IPS-18c (cell line): ENCODE measurements around the gene SMPX.
"Not testable (repeated sequence)": the region's sequence is repeated elsewhere in the genome, so short reads cannot be mapped to it uniquely, and the experiment has no call there.

Experiments
- H3K4me3 ChIP-seq: 2 replicates; pipeline ENCODE4 v1.7.0; 2013; ENCODE audit warnings: low read depth, mild to moderate bottlenecking, low read length, moderate library complexity; ENCODE audit not compliant: insufficient read depth
- H3K9me3 ChIP-seq: one replicate; pipeline ENCODE4 v1.6.1; 2013; ENCODE audit warnings: mild to moderate bottlenecking, low read length, moderate library complexity; ENCODE audit not compliant: control insufficient read depth, insufficient read depth

Gene SMPX

DNA sequence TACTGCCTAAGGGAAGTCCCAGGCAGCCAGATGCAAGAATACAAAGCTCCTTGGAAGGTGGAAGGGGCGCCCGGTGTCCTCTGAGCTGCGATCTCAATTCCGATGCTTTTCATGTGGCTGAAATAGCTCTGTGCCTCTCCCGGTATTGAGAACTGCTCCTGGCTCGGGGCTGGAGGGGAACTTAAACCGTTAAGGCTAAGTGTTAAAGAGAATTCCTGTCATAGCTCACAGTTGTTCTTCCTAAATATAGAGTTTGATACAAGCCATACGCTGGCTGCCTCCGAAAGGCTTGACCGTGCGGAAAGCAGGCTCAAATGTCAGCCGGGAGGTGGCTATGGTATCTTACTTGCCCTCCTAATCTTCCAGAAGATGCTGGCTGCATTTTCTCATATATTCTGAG lies at the start of gene SMPX:
Gene SMPX, minus strand, starts transcription at position 157 of the 400 bp plus-strand sequence. CDS start 3,826 bp downstream, outside the sequence.
- Histone ChIP-seq H3K4me3 (no peak within 1 kb of the TSS), H3K9me3 (no peaks in the 10 kb centered on the region)

DNA sequence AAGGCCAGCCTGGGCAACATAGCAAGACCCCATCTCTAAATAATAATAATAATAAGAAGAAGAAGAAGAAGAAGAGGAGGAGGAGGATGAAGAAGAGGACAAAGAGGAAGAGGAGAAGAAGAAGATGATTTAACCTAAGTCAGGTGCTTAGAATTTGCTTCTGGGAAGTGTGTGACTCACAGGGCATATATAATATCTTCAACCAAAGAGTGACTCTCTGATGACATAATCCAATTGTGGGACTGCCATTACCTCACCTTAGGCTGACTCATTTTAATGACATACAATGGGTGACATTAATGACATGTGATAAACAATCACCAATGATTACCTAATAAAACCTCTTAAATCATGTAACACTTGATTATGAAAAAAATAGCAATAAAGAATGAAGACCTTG lies 48.8 kb upstream of the SMPX start:
- H3K4me3 ChIP-seq: no peak overlapping the region

GRCh38 chrX:21802839-21803238 lies 44.9 kb upstream of the SMPX start:
- H3K4me3 ChIP-seq: no peak overlapping the region

More for the DNA sequence above, 48.8 kb upstream of the SMPX start:
- H3K9me3 ChIP-seq: peaks cover 3% of the 10 kb centered on the region

DNA sequence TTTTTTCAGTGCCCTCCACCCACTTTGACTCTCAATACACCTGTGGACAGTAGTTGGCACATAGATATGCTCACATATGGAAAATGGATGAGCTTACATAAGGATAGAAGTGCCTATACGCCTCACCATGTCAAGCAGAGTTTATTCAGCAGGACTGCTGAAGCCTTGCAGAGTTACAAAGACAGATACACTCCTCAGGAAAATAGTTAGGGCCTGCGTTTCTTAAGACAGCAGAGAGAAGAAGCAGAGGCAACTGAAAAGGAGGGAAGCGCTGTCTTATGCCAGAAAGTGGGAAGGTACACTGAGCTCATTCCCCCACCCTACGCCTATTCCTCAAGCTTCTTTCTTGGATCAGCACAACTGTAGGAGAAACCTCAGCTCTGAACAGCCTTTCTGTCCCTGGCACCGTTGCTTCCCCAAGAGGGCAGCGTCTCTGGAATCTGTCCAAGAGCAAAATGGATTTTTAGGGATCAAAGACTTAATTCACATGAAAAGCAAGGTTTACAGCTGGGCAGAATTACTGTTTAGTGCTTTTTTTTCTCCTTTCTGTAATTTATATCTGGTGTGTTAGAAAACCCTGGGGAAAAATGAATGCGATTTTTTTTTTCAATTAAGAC lies 44.2 kb upstream of the SMPX start:
- no peak overlapping the region for H3K4me3 ChIP-seq

More at GRCh38 chrX:21802839-21803238, 44.9 kb upstream of the SMPX start:
- H3K9me3 ChIP-seq: no peaks in the 10 kb centered on the region

GRCh38 chrX:21800344-21800770 lies 42.4 kb upstream of the SMPX start:
- Histone ChIP-seq H3K9me3 (no peaks in the 10 kb centered on the region), H3K4me3 (no peak overlapping the region)

More for the DNA sequence above, 44.2 kb upstream of the SMPX start:
- H3K9me3 ChIP-seq: no peaks in the 10 kb centered on the region

DNA sequence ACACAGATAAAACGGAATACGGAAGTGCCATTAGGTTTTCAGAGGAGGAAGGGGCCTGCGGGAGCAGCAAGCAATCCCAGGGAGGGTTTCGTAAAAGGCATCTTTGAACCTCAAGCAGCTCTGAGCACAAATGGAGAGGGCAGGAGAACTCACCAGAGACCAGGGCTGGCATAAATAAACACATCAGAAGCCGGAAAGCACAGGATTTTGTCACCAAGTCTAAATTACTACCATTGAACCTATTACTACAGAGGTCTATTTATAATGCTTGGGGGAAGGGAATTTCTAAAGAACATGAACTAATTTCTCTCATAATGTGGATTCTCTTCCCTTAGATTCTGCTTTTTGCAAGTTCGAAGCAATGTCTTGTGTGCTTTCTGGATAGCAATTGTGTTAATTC lies 41.9 kb upstream of the SMPX start:
- no peaks in the 10 kb centered on the region for H3K9me3 ChIP-seq
- no peak overlapping the region for H3K4me3 ChIP-seq

DNA sequence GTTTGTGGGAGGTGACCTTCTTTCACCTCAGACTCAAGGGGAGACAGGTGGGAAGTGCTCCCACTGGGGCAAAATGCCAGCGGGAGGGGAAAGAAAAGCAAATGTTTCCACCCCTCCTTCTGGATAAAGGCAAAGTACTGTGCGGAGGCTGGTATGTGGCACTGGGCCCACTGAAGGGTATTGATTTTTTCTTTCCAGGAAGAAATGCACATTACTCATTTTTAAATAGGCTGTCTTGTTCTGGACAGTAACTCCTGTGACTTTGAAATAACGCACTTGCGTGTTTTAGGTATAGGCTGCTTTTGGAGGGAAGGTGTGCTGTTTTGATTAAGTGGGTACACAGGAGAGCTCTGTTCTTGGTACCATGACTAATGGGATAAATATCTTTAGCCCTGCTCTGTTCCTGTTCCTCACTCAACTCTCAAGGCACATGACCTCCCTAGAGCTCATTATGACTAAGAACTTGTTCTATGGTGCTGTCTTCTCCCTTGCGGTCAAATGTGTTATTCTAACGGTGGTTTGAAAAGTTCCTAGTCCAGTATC lies 40.8 kb upstream of the SMPX start:
- H3K9me3 ChIP-seq: no peaks in the 10 kb centered on the region
- H3K4me3 ChIP-seq: no peak overlapping the region

- H3K4me3 ChIP-seq: no peak overlapping the region
Measured at GRCh38 chrX:21781976-21782375, 24.1 kb upstream of the SMPX start.

DNA sequence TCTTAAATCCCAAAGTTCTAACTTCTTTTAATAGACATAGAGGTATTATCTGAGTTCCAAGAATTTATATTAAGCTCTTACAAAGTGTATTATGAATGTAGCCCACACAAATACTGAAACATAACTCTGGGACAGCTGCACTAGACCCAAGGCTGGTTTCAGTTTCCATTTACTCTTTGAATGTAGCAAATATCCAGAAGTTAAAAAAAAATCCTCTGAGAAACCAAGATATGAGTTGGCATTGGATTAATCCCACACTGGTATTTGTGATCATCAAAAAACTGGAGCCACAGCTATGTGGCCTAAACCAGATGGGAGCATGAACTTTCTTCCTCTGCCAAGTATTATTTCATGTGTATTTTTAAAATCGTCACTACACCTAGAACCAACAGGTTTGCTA lies 23.6 kb upstream of the SMPX start:
- Histone ChIP-seq H3K9me3 (no peaks in the 10 kb centered on the region), H3K4me3 (no peak overlapping the region)

More at GRCh38 chrX:21781976-21782375, 24.1 kb upstream of the SMPX start:
- H3K9me3 ChIP-seq: no peaks in the 10 kb centered on the region

- no peaks in the 10 kb centered on the region for H3K9me3 ChIP-seq
- no peak overlapping the region for H3K4me3 ChIP-seq
Measured at GRCh38 chrX:21779095-21779494, 21.2 kb upstream of the SMPX start.

- Histone ChIP-seq H3K9me3 (no peaks in the 10 kb centered on the region), H3K4me3 (no peak overlapping the region)
Measured at GRCh38 chrX:21778236-21778635, 20.3 kb upstream of the SMPX start.

- not testable (repeated sequence) for H3K9me3 ChIP-seq, H3K4me3 ChIP-seq
Measured at GRCh38 chrX:21775128-21775527, 17.2 kb upstream of the SMPX start.

DNA sequence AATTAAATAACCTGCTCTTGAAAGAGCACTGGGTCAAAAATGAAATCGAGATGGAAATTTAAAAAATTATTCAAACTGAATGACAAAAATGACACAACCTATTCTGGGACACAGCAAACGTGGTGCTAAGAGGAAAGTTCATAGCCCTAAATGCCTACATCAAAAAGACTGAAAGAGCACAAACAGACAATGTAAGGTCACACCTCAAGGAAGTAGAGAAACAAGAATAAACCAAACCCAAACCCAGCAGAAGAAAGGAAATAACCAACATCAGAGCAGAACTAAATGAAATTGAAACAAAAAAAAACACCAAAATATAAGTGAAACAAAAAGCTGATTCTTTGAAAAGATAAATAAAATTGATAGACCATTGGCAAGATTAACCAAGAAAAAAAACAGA lies 15.1 kb upstream of the SMPX start:
- H3K4me3 ChIP-seq: not testable (repeated sequence)

GRCh38 chrX:21770631-21771321 lies 12.9 kb upstream of the SMPX start:
- Histone ChIP-seq H3K9me3 (no peaks in the 10 kb centered on the region), H3K4me3 (no peak overlapping the region)

More for the DNA sequence above, 15.1 kb upstream of the SMPX start:
- H3K9me3 ChIP-seq: not testable (repeated sequence)

DNA sequence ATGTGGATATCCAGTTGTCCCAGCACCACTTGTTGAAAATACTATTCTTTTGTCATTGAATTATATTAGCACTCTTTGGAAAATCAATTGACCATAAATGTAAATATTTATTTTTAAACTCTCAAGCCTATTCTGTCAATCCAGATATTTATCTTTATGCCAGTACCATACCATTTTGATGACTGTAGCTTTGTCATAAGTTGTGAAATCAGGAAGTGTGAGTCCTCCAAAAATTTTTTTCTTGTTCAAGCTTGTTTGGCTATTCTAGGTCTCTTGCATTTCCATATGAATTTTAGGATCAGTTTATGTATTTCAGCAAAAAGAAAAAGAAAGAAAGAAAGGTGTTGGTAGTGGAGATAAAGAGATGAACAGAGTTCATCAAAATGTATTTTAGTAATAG lies 8.2 kb upstream of the SMPX start:
- H3K4me3 ChIP-seq: no peak overlapping the region
- no peaks in the 10 kb centered on the region for H3K9me3 ChIP-seq

GRCh38 chrX:21764008-21764407 lies 6.1 kb upstream of the SMPX start:
- Histone ChIP-seq H3K9me3 (no peaks in the 10 kb centered on the region), H3K4me3 (no peak overlapping the region)

DNA sequence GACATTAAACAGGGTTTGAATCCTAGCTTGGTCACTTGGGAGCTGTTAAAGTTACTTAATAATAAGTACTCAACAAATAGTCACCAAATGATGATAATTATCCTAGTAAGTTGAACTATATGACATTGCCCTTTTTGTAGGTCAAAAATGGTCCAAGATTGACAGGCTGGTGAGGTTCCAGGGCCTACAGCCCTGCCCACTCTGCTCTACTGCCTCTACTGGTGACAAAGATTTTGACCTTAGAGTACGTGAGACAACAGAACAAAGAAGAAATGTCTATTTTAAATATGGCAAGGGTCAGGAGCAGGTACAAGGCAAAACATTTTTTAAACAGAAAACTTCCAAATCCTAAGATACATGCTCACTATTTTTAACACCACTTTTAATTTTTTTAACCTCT lies 572 bp upstream of the SMPX start:
- Histone ChIP-seq H3K9me3 (no peaks in the 10 kb centered on the region), H3K4me3 (no peak overlapping the region)

GRCh38 chrX:21756785-21757529 lies 959 bp downstream of the SMPX start:
- no peak overlapping the region for H3K4me3 ChIP-seq
- H3K9me3 ChIP-seq: no peaks in the 10 kb centered on the region
